HL-60/S4 treated with retinoic acid at 250 ng/mL for 4 days and 3 days (cell line): Measurements from ENCODE around the gene GTF3C2.
"Not testable (repeated sequence)": the region's sequence is repeated elsewhere in the genome, so short reads cannot be mapped to it uniquely, and the experiment has no call there.

ENCODE experiments used
- in situ Hi-C: fragments of 300-500 bp; cut with MboI; formaldehyde crosslinking; loops from 2 replicates; pipeline ENCODE4 v1.7.0; 2022; ENCODE audit warnings: low sequenced_read_pairs

Gene GTF3C2

DNA sequence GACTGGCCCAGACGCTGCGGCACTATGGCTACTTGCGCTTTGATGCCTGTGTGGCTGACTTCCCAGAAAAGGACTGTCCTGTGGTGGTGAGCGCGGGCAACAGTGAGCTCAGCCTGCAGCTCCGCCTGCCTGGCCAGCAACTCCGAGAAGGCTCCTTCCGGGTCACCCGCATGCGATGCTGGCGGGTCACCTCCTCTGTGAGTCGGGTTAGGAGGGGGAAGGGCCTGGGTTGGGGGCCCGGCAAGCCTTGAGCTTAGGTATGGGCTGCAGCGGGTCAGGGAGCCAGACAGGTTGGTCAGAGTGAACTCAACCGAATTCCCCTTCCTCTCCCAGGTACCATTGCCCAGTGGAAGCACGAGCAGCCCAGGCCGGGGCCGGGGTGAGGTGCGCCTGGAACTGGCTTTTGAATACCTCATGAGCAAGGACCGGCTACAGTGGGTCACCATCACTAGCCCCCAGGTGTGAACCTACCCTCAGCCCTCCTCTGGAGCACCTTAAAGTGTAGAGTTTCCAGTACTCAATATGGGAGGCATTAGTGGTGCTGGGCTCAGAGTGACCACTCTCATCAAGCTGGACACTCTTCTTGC, 19.0 kb upstream of the GTF3C2 start:
- in situ Hi-C loops = no loop called here

DNA sequence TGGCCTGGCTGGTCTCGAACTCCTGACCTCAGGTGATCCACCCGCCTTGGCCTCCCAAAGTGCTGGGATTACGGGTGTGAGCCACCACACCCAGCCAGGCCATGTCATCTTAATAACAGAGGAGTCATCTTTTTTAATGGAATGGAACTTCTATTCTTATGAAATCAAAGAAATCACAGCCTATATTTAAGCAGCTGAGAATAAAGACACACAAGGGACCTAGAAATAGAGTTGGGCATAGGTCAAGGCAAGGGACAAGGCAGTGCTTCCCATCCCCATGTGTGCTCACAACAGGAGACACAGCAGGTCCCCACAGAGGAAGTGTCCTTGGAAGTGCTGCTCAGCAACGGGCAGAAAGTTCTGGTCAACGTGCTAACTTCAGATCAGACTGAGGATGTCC, 17.0 kb upstream of the GTF3C2 start:
- in situ Hi-C loops = no loop called here

DNA sequence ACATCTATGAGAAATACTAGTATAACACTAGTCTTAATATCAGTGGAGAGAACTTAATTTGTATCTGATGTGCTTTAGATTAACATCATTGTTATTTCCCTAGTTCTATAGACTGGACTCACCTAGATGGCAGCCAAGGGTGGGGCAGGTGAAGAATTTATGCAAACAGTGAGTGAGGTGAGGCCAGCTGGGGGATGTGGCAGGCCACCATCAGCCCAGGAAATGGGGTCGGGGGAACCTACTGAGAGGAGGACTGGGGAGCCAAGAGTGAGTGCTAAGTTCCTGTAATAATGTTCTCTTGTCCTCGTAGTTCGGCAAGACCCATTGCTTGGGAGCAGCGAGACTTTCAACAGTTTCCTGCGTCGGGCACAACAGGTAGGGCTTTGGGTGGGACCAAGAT, 16.4 kb upstream of the GTF3C2 start:
- in situ Hi-C loops = no loop called here

DNA sequence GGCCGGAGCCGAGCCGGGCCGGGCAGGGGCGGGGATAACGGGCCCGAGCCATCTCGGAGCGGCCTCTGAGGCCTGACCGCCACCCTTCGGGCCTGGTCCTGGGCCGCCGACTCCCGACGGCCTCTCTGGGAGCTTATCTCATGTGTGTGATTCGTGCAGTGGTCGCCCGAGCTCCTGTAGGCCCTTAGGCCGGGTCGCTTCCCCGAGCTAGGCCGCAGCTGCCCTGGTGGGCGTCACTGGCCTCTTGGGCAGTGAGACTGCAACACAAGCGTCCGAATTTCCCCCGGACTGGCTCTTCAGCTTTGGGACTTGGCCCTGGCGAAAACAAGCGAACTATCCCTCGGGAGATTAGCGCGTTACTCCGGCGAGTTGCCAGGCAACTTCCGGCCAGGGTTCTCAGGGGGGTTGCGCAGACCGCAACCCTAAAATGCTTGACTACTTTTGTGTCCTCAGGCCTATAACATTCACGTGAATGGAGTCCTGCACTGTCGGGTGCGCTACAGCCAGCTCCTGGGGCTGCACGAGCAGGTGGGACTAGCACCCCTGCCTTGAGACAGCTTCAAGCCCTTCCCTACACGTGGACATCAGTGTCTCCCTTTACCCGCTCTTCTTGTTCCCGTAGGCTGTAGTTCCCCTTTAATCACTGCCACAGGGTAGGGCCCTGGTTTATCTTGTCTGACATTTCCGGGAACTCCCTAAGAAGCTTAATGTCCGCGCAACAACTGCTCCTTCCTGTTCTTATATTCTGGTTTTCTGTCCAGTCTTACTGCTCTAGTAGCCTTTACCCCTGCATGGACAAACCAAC, 14.5 kb upstream of the GTF3C2 start:
- in situ Hi-C loops = no loop called here

DNA sequence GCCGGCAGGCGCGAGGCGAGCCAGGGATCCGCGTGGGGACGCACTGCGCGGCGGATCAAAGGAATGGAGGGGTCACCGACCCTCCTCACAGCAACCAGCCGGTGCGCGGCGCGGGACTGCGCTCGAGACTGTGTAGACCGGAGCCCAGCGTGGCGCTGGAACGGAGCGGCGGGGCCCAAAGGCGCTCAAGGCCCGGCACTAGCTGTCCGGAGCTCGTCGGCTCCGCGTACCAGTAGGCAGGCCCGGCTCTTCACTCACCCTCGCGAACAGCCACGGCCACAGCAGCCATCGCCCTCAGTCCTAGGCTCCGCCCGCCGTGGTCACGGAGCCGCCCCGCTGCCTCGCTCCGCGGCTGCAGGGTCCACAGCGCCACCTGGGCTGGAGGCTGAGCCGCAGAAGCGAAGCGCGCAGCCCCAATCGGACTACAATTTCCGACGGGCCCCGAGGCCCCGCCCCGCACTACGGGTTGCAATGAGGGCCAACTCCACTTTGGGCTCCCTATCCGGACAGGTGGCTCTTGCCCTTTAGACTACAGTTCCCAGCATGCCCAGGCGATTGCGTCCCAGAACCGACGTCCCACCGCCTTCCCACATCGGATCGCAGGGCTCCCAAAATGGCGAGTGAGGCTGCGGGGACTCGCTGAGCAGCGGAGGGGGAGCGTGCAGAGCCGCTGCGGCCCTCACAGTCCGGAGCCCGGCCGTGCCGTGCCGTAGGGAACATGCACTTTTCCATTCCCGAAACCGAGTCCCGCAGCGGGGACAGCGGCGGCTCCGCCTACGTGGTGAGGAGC, 13.7 kb upstream of the GTF3C2 start, which contains the start of the genes EIF2B4 and SNX17:
TSS of gene EIF2B4 (minus strand) at position 313 of the 790 bp plus-strand sequence. CDS start at position 289, 24 bp downstream.
TSS of gene SNX17 (plus strand) at position 591 of the 790 bp plus-strand sequence. CDS start at position 719, 128 bp downstream.
- in situ Hi-C loops = no loop called here

DNA sequence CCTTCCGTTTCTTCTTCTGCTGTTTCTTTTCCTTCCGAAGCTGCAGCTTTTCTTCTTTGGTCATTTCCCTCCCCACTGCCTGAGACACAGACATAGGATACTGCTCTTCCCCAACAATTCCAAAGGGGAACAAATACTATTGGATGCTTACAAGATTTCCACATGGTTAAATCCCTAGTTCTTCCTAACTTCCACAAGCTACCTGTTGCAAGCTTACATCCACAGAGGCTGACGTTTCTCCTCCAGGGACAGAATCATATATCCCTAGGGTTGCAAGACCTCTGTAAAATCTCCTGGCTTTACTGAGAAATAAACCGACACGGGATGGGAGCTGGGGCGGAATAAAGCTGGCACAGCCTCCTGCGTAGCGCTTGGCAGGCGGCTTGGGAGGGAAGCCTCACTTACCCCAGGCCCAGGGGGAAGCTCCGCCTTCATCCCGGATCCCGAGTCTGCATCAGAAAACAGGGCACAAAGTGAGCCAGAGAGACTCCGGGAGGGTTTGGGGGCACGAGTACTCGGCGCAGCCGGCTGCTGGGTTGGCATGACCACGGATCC, 13.0 kb upstream of the GTF3C2 start:
- in situ Hi-C loops = no loop called here

DNA sequence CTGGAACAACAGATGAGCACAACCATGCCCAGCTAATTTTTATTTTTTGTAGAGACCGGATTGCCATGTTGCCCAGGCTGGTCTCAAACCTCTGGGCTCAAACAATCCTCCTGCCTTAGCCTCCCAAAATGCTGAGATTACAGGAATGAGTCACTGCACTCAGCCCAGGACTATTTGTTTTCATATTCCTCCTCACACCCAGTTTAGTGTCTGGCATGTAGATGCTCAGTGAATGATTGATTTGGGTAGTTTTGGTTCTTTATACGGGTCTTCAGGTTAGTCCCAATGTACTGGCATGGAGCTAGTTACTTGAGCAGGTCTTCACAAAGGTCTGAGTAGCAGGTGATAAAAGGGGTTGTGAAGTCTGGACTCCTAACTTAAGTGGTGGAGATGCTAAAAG, 7.4 kb upstream of the GTF3C2 start:
- in situ Hi-C loops = no loop called here

DNA sequence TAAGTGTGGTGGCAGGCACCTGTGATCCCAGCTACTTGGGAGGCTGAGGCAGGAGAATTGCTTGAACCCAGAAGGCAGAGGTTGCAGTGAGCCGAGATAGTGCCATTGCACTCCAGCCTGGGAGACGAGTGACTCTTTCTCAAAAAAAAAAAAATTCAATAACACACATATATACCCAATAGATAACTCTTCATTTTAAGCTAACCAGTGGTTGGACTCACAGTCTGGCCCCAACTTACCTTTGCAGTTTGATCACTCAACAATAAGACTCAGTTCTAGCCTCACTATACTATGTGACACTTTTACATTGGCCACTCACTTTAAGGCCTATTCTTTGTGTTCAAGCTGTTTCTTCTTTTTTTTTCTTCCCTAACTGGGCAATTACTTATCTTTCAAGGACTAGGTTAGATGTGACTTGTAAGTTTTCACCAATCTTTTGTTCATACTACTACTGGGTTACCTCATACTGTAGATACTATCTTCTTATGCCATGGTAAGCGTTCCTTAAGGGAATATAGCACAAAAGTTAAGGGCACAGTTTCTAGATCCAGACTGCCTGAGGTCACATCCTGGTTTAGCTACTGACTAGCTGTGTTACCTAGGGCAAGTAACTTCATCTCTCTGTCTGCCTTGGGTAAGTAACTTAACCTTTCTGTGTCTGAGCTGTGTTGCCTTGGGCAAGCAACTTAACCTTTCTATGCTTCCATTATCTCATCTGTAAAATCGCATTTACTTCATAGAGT, 6.3 kb upstream of the GTF3C2 start:
- in situ Hi-C loops = no loop called here

DNA sequence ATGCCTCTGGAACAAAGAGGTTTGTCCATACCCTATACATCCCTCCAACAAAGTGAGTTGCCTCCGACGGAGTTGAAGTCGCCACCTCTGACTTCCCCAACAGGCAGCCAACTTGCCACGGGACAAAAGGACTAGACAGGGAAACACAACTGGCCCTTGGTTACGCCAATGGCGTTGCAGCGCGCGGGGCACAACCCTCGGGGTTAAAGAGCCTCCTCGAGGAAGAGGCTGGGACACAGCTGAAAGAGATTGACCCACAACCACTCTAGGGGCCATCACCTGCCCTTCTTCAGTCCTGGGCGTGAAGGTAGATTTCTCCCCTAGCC, 545 bp downstream of the GTF3C2 start:
- in situ Hi-C loops = no loop called here

DNA sequence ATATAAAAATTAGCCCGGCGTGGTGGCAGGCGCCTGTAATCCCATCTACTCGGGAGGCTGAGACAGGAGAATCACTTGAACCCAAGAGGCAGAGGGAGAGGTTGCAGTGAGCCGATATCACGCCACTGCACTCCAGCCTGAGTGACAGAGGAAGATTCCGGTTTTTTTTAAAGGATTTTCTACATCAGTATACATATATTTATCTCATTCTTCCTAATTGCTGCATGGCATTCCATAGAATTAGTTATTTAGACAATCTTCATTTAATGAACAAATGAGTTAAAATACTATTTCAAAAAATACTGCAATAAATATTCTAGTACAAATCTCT, 2.0 kb downstream of the GTF3C2 start:
- in situ Hi-C loops = no loop called here

DNA sequence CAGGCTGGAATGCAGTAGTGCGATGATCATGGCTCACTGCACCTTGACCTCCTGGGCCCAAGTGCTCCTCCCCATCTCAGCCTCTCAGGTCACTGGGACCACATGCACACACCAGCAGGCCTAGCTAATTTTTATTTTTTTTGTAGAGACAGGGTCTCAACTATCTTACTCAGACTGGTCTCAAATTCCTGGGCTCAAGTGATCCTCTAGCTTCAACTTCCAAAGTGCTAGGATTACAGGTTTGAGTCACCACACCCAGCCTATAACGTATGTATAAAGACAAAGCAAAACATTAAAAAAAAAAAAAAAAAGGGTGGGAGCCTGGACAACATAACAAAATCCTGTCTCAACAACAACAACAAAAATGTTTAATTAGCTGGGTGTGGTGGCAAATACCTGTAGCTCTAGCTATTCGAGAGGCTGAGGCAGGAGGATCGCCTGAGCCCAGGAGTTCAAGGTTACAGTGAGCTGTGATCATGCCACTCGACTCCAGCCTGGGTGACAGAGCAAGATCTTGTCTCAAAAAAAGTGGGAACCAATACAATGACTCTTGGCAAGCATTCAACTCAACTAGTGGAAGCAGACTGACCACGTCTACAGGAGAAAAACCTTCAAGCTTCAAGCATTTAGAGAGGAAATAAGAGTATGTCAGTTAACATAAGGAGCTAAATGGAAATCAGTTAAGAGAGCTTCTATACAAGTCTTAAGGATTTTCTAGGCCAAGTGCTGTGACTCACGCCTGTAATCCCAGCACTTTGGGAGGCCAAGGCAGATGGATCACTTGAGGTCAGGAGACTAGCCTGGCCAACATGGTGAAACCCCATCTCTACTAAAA, 2.6 kb downstream of the GTF3C2 start:
- in situ Hi-C loops = no loop called here

DNA sequence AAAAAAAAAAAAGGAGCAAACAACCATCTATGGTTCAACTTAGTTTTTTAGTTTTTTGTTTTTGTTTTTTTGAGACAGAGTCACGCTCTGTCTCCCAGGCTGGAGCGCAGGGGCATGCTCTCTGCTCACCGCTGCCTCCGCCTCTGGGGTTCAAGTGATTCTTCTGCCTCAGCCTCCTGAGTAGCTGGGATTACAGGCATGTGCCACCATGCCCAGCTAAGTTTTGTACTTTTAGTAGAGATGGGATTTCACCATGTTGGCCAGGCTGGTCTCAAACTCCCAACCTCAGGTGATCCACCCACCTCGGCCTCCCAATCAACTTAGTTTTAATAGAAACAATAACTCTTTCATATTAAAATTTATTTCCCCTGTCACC, 3.2 kb downstream of the GTF3C2 start:
- in situ Hi-C loops = not testable (repeated sequence)

DNA sequence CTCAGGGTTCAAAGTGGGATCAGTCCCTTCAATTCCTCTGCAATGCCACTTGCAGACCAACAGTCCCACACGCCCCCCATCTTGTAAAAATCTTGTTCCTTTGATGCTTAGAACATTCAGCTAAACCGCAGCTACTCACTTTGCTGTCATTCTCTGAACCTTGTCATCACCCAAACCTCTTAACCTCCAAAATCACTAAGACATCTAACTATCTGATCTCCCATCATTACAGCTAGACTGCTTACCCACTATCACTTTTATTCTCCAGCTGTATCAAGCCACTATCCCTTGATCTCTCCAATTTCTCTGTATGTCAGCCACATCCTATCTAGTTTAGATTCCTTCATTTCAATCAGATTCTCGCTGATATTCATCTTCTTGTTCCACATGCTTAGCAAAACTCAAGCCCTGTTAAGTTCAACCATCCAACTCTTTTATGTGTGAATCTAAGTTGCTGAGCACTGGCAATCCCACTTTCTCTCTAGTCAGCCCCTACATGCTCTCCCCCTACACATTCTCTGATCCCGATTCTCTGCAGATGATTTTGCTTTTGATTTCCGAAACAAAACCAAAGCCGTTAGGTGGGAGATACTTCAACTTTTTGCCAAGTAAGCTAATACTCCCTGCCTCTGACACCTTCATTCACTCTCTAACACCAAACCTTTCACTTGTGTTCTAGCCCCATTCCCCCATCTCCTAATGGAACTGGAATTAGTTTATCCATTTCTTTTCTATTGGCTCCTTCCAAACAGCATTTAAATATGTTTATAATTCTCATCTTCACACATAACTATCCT, 4.6 kb downstream of the GTF3C2 start:
- in situ Hi-C loops = no loop called here

DNA sequence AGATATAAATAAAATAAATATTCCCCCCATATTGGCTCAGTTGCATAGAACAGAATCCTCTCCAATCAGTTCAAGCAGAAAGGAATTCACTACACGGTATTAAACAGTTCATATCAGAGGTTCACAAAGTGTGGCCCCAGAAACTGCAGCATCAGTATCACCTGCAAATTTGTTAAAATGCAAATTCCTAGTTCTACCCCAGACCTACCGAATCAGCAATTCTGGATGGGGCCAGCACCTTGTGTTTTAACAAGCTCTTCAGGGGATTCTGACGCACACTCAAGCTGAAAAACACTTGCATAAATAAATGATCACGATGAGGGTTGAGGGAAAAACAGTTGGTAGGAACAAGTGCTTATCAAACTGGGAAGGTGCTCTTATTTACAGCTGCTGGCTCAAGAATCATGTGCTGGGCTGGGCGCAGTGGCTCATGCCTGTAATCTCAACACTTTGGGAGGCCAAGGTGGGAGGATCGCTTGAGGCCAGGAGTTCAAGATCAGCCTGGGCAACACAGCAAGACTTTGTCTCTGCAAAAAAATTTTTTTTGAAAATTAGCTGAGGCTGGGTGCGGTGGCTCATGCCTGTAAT, 6.4 kb downstream of the GTF3C2 start:
- in situ Hi-C loops = no loop called here

DNA sequence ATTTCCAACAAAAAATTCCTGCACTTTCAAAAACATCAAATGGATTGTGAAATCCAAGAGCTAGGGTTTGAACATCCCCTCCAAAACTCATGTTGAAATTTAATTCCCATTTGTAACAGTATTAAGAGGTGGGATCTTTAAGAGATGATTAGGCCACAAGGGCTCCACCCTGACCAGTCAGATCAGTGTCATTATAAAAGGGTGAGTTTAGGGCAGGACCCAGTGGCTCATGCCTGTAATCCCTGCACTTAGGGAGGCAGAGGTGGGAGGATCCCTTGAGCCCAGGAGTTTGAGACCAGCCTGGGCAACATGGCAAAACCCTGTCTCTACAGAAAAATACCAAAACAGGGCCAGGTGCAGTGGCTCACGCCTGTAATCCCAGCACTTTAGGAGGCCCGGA, 8.9 kb downstream of the GTF3C2 start:
- in situ Hi-C loops = no loop called here

DNA sequence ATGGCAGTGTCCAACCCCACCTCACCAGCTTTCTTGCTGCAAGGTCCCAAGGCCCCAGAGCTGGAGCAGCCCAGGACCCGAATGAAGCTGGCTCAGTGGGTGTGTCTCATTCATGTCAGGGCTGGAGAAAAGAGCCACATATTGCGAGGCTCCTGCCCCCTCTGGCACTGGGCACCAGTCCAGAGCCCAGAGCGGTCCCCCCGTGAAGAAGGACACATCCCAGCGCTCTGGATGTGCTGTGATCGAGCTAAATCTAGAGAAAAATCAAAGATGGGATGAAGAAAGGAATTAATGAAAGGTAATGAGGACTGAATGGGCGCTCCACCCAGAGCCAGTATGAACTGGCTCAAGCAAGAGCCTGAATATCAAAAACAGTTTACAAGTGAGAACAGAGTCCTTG, 20.4 kb downstream of the GTF3C2 start:
- in situ Hi-C loops = no loop called here

DNA sequence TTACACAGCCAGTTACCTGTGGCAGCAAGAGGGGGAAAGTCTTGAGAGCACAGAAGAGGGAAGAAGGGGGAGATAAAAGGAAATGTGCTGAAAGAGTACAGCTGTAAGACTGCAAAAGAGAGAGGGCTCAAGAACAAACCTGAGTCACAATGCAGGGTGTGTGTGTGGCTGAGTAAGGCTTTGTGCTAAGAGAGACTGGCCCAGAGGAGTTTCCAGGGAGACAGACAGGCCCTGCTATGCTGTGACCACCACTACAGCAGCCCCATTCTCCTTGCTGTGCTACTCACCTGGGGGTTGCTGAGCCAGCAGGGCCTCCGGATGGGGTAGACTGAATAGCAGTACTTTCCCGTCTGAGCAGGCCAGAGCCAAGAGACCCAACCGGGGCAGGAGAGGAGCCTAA, 21.3 kb downstream of the GTF3C2 start:
- in situ Hi-C loops = no loop called here

DNA sequence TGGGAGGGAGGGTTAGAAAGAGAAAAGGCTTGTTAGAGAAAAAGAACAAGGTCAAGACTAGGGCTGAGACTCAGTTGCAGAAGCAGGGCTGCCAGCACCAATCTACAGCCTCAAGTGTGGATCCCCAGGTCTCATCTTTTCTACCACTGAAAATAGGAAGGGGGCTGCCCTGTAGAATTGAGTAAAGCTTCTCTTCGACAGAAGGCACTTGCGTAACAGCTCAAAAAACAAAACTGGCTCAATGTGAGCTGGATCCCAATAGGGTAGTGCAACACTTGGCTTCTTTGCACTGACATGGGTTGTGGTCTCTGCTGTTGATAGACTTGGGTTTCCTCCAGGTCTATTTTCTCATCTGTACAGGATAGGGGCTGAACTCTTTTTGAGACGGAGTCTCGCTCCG, 31.8 kb downstream of the GTF3C2 start:
- in situ Hi-C loops = no loop called here
